Activated T-helper 9 cell treated with anti-CD3 and anti-CD28 coated beads, Interleukin-2, amount 50 U/mL, for 16 hours (primary cell): ENCODE results near the gene CDK2.
A peak's percentile ranks its signal among the peaks of the same experiment; 100 is the strongest.
"Not testable (repeated sequence)": the region's sequence is repeated elsewhere in the genome, so short reads cannot be mapped to it uniquely, and the experiment has no call there.

Experiments used
- DNase-seq: peaks from one replicate; pipeline ENCODE4 v3.0.0-alpha.2; 2020; ENCODE audit warnings: low read depth

CDK2 gene

DNA sequence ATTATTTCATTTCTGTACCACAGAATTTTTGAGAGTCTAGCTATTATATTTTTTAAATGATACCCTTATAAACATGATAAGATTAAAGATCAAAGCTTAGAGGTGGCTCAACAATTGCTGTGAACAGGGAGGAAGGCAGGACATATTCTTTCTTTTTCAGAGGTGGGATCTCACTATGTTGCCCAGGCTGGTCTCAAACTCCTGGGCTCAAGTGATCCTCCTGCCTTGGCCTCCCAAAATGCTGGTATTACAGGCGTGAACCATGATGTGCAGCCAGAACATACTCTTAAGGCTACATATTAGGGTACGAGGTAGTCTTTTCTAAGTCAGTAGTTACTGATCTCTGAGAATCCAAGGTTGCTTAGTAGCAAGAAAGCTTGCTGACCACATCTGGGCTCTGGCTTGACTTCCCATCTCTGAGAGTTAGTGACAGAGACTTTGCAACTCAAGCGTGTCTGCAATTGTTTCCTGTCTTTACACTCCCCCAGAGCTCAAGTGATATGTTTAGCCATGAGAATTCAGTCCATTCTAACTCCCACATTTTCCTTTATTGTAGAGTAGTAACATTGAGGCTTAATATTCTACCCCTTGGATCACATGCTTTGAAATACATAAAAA, 15.8 kb downstream of the CDK2 start:
- DNase-seq: no peak

DNA sequence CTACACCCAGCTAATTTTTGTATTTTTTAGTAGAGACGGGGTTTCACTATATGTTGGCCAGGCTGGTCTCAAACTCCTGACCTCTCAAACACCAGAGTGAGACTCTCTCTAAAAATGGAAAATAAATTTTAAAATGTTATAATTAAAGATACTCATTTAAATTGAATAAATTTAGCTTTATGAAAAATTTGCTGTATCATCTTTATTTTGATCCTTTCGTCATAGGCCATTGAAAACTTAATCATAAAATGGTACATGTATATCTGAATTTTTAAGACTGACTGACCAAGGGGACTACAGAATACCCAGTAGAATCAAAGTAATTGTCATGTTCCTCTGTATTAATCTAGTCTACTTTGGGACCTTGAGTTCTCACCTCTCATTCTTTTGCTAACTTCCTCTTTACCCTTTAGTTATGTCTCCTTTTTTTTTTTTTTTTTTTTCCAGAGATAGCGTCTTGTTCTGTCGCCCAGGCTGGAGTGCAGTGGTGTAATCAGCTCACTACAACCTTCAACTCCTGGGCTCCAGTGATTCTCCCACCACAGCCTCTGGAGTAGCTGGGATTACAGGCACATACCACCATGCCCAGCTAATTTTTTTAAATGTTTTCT, 16.7 kb downstream of the CDK2 start:
- no peak for DNase-seq

DNA sequence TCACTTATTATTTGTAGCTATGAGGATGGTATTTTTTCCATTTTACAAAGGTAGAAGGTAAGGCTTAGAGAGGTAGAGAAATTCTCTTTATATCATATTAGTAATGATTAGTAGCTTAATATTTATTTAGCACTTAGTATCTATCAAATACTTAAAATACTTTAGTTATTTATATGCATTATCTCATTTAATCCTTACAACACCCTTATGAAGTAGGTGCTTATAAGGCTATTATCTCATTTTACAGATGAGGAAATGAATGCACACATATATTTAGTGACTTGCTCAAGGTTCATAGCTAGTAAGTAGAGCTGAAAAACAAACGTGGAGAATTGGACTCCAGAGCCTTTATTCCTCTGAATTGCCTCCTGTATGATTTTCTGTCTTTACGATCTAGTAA, 18.2 kb downstream of the CDK2 start:
- no peak for DNase-seq

DNA sequence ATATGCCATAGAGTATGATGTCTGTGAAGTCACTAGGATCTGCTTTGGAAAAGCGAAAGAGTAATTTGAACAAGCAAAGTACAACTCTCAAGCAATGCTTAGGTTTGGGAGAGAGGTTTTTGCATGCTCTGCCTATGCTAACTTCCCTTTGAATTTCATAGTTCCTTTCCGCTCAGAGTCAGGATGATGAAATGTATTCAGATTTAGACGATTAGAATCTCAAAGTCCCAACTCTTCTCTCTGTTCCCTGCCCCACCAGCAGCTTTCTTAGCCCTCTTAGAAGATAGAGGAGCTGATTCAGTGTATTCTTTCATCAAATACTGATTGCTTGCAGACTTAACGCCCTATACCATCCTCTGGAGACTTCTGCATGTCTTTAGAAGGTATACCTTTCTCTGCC, 18.7 kb downstream of the CDK2 start:
- DNase-seq: no peak

DNA sequence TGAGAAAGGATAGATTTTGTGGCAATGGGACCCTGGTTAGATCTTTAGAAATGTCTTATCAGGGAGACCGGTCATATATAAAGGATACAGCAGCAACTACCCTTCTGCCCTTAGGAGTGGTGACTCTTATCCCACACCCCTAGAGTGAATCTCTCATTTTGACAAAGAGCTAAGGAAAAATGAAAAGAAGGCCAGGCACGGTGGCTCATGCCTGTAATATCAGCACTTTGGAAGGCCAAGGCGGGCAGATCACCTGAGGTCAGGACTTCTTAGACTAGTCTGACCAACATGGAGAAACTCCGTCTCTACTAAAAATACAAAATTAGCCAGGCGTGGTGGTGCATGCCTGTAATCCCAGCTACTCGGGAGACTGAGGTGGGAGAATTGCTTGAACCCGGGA, 19.3 kb downstream of the CDK2 start:
- DNase-seq: not testable (repeated sequence)

DNA sequence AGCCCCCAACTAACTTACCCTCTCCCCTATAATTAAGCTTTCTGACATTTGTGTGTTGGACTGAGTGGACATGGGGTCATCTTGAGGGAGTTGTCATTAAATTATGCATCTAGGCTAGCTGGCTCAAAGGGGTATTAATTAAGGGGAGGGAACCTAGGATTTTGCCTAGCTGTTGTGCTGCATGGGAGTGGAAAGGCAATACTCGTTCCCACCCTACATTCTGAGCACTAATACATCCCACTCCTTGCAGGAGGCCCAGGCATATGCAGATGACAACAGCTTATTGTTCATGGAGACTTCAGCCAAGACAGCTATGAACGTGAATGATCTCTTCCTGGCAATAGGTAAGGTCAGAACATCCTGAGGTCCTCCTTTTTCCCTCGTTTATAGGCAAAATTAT, 24.5 kb downstream of the CDK2 start:
- DNase-seq: no peak

DNA sequence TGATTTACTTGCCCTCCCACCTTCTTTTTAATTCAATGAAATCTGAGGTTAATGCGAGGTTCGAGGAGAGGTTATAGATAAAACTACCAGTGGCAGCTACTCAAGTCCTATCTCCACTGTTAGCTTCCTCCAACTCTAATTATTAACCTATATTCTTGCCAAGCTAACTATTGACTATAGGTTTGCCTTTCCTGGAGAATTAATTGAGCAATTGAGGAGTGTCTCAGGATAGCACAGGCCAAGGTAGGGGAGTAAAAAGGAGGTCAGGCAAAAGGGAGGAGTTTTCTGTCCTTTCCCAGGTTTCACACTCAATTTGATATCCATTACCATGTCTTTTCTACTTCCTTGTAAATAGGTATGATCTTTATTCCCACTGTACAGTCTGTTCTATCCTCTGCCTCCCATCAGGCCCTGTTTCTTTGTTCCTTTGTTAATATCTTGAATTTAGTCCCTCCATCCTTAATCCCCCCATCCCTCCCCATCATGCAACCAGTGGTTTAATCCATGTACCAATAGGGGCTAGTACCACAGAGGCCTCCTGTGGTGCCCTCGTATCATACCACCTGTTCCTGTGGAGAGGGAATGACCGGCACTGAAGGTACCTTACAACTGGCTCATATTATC, 26.7 kb downstream of the CDK2 start:
- no peak for DNase-seq

DNA sequence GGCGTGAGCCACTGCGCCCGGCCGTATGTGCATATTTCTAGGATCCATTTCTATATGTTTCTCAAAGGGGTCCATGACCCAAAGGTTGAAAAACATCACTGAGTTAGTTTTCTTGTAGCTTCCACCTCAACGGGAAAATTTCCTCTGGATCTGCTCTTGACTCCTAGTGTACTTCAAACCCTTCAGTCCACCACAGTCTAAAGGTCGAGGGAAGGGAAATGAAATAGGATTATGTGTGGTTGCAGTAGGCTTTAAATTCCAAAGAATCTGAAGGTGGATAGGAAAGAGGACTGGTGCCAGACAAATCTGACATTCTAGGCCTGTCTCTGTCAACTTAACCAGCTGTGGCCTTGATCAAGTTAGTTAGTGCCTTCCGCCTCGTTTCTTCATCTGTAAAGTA, 28.7 kb downstream of the CDK2 start:
- no peak for DNase-seq

DNA sequence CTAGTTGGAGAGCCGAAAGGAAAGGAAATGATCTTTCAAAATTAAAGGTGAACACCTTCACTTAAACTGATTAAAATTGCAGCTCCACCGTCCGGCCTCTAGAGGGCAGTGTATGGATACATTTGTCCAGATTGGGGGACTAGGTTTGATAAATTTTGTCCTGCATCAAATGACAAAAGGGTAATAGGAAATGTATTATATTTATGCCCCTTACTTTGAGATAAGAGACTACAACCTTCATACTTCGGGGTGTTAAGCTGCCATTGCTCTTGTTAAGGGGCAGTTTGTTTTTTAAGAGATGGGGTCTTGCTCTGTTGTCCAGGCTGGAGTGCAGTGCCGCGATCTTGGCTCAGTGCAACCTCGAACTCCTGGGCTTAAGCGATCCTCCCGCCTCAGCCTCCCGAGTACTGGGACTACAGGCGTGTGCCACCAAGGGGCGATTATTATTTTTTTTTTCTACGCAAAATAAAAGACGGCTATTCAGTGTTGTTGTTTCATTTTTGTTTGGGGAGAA, 29.6 kb downstream of the CDK2 start:
- DNase-seq: peak; percentile 44

DNA sequence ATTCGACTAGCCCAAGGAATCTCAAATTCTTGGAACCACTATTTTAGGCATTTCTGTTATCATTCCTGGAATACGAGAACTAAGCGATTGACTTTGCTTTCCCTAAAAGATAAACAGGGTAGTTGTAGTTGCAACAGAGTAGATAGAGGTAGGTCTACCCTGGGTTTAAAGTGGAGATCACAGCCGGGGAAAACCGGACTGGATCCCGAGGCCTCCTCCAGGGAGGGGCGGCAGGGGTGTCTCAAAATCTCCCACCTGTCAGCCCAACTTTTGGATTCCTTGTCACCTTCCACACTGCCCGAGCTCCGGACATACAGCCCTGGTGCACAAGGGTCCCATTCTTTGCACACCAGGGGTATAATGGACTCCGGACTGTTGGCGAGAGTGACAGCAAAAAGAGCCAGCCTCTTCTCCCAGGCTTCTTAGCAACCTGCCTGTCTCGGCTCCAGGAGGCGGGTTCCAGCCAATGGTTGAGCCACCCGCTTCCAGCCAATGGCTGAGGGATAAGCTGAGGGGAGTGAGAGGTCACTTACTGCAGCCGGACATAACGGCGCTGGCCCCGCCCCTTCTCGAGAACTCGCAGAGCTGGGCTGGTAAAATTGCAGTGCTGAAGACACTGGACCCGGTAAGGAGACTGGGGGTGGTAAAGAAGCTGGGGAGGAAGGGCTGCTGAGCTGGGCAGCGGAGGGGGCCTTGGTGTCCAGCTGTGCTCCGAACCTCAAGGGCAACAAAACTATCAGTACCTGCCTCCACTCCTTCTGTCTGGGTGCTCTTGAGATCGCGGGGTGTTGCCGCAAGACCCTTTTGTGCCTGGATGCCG, 30.3 kb downstream of the CDK2 start, which contains the start of gene SUOX:
Gene SUOX, plus strand, starts transcription at position 562 of the 820 bp plus-strand sequence. CDS start 4,946 bp downstream, outside the sequence.
- no peak for DNase-seq

DNA sequence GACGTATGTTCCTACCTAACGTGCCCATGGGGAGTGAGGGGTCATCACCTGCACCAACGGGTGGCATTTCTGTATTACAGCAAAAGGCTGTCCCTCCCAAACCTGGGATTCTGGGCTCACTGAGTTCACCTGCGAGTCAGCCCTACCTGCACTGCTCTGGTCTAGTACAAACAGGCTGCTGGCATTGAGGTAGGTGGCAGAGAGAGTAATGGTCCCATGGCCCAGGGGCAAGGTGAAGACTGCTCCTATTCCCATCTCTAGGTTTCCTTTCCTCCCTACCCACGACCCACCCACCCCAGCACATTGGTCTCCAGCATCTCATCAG, 30.9 kb downstream of the CDK2 start:
- no peak for DNase-seq

DNA sequence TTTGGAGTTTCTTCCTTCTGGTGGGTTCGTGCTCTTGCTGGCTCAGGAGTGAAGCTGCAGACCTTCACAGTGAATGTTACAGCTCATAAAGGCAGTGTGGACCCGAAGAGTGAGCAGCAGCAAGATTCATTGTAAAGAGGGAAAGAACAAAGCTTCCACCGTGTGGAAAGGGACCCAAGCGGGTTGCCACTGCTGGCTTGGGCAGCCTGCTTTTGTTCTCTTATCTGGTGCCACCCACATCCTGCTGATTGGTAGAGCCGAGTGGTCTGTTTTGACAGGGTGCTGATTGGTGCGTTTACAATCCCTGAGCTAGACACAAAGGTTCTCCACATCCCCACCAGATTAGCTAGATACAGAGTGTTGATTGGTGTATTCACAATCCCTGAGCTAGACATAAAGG, 32.9 kb downstream of the CDK2 start:
- not testable (repeated sequence) for DNase-seq

DNA sequence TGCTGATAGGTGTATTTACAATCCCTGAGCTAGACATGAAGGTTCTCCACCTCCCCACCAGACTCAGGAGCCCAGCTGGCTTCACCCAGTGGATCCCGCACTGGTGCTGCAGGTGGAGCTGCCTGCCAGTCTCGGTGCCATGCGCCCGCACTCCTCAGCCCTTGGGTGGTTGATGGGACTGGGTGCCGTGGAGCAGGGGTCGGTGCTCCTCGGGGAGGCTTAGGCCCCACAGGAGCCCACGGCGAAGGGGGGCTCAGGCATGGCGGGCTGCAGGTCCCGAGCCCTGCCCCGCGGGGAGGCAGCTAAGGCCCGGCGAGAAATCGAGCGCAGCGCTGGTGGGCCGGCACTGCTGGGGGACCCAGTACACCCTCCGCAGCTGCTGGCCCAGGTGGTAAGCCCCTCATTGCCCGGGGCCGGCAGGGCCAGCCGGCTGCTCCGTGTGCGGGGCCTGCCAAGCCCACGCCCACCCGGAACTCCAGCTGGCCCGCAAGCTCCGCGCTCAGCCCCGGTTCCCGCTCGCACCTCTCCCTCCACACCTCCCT, 33.4 kb downstream of the CDK2 start:
- DNase-seq: not testable (repeated sequence)

DNA sequence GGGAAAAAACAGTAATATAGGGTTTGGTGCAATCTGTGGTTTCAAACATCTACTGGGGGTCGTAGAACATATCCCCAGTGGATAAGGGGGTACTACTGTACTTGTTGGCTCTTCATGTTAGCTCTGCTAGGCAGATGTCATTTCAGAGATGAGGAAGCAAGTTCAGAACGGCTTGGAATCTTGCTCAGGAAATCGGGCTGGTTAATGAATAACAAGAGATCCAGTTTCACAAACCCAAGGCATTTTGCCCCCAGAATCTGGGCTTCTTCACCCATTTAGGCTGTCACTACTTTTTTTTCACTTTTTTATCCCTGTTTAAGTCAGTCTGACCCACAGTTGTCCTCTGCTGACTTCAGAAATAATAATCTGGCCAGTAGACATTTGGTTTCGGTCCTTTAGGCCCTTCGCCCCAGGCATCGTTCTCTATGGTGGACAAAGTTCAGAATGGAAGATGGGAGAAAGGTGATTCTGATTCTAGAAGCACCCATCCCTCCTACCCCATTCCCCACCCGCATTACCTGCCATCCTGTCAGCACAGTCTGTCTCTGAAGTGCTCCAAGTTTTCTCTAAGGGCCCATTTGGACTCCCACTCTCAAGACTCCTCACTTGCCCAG, 35.0 kb downstream of the CDK2 start:
- no peak for DNase-seq

DNA sequence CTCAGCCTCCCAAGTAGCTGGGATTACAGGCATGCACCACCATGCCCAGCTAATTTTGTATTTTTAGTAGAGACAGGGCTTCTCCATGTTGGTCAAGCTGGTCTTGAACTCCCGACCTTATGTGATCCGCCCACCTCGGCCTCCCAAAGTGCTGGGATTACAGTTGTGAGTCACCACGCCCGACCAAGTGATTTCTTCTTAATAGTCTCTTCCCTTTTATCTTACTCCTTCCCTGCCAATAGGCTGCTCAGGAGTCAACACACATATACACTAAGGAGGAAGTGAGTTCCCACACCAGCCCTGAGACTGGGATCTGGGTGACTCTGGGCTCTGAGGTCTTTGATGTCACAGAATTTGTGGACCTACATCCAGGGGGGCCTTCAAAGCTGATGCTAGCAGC, 36.7 kb downstream of the CDK2 start:
- DNase-seq: not testable (repeated sequence)

DNA sequence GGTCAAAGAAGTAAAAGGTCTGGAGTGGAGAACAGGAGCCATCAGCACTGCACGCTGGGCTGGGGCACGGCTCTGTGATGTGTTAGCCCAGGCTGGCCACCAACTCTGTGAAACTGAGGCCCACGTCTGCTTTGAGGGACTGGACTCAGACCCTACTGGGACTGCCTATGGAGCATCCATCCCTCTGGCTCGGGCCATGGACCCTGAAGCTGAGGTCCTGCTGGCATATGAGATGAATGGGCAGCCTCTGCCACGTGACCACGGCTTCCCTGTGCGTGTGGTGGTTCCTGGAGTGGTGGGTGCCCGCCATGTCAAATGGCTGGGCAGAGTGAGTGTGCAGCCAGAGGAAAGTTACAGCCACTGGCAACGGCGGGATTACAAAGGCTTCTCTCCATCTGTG, 37.6 kb downstream of the CDK2 start:
- no peak for DNase-seq

DNA sequence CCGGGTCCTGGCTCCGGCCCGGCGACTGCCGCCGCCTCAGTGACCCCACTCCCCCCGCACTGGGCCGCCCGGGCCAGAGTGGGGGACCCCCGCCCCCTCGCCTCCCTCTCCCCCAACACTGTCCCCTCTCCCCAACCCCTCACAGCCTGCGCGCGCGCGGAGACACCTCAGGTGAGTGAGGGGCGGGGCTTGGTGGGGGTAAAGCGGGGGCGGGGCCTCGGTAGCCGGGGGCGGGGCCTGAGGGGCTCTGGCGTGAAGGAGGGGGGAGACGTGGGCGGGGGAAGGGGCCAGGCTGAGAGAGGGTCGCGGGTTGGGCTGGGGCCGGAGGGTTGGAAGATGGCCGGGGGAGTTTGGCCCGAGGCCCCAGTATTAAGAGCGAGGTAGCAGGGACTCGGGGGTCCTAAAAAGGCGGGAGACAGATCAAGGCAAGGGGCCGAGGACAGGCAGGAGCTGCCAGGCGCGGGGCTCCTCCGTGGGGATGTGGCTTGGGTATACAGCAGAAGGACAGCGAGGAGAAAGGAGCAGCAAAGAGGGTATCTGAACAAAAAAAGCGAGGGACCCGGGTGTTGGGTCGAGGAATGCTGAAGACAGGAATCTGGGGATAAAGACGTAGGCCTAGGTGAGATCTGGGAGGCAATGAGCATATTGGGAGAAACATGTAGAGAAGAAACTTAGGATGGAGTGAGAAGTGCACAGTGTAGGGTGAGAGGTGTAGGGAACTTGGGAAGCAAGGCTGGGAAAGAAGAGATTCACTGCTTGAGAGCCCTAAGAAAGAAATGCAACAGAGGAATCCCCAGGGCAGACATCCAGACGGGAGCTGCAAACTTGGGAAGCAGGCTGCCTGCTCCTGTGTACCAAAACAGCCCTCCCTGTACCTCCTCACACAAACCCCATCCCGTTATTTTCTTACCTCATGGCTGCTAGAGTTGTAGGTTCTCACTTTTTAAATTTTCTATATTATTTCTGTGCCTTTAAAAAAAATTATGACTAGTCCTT, 41.2 kb downstream of the CDK2 start:
- peak; percentile 62 for DNase-seq

DNA sequence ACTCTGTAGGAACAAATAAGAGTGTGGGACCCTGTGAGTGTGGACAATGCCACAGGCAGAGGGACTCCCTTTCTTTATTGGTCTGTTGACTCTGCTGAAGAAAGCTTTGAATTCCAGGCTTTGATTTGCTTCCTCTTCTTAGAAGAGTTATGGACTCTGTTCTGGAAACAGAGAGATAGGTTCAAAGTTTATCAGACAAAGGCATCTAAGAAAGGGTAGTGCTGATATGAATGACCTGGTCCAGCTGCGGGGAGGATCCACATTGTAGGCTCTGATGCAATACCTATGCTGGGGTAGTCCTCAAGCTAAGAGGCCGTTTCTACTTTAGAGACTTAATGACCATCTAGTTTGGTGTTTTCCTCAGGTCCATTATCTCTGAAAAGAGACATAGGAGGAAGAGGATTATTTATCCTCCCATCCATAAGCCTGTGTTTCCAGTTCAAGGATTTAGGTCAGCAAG, 43.5 kb downstream of the CDK2 start:
- DNase-seq: no peak

DNA sequence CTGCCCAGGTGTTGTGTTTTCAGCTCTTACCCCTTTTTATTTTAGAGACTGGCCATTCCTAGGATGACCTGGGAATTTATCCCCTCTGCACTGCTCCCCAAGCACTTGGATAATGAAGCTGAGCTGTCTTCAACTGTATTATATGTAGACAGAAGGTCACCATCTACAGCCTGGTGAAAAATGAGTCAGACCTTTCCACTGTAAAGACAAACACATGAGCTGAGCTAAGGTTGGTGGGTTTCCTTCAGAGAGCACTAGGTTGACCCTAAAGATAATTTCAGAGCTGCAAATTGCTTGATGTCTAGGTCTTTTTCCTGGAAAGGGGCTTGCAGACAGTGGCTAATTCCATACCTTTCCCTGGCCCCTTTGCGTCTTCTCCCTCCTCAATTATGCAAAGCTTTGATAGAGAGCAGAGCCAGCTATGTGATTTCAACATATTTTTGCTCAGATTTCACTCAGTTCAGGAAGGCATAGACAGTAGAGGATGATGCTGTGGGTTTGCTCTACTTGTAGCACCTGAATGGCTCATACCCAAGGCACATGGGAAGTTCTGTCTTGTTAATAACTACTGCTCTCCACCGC, 45.0 kb downstream of the CDK2 start:
- DNase-seq: no peak

DNA sequence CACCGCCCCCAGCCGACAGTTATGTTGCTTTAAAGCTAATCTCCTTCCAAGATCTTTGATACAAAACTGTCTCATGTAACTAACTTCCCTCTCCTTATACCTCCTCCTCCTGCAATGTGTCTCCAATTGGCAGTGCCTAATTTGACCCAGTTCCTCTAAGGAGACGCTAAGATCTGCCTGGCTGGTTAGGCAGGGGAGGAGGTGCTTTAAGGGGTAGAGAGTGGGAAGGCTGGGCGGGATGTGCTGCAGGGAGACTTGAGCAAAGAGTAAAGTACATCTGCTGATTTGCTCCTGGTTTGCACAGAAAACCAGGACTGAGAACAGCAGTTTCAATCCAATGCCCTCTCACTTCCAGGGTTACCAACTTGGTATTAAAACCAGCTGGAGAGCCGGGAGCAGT, 46.9 kb downstream of the CDK2 start:
- no peak for DNase-seq
